ENCODE data around the gene TTC32. TPM values are rescaled to one million over a fixed set of nuclear protein-coding genes. Genes with fewer than 3 reads are reported as not detected.
"Not testable (repeated sequence)": the region's sequence is repeated elsewhere in the genome, so short reads cannot be mapped to it uniquely, and the experiment has no call there.

TTC32 gene
- total RNA-seq, 2 donors from 2014 or later = 19.5 to 62.7 TPM

GRCh38 chr2:19890104-19890503, 11.7 kb downstream of the TTC32 start:
- no peak for ATAC-seq (replicated peaks)
- peaks cover 12% of the 10 kb centered on the region for H3K36me3 Mint-ChIP-seq (ENCODE audit: low read depth)
- no peaks in the 10 kb centered on the region for H3K27me3 Mint-ChIP-seq
- peak overlapping the region; percentile 20 for H3K27ac Mint-ChIP-seq
- H3K4me1 Mint-ChIP-seq = peaks cover 23% of the 10 kb centered on the region
- H3K4me3 Mint-ChIP-seq = no peak overlapping the region
- no peaks in the 10 kb centered on the region for H3K9me3 Mint-ChIP-seq

- H3K27me3 Mint-ChIP-seq = no peaks in the 10 kb centered on the region
- no peak overlapping the region for H3K27ac Mint-ChIP-seq
- peaks cover 18% of the 10 kb centered on the region for H3K4me1 Mint-ChIP-seq
- peak; percentile 21 for ATAC-seq (replicated peaks)
- H3K36me3 Mint-ChIP-seq (ENCODE audit: low read depth) = peaks cover 12% of the 10 kb centered on the region
- H3K9me3 Mint-ChIP-seq = no peaks in the 10 kb centered on the region
- H3K4me3 Mint-ChIP-seq = no peak overlapping the region
Measured at GRCh38 chr2:19888831-19889230, 13.0 kb downstream of the TTC32 start.

GRCh38 chr2:19887510-19887909, 14.3 kb downstream of the TTC32 start:
- Mint-ChIP-seq H3K9me3 (no peaks in the 10 kb centered on the region), H3K27me3 (no peaks in the 10 kb centered on the region), H3K4me1 (peaks cover 18% of the 10 kb centered on the region), H3K27ac (no peak overlapping the region), H3K4me3 (no peak overlapping the region), H3K36me3 (ENCODE audit: low read depth) (peaks cover 6% of the 10 kb centered on the region)
- ATAC-seq (replicated peaks) = no peak

GRCh38 chr2:19886261-19886660, 15.5 kb downstream of the TTC32 start:
- H3K36me3 Mint-ChIP-seq (ENCODE audit: low read depth) = no peaks in the 10 kb centered on the region
- no peak overlapping the region for H3K4me3 Mint-ChIP-seq
- no peak overlapping the region for H3K27ac Mint-ChIP-seq
- ATAC-seq (replicated peaks) = no peak
- H3K27me3 Mint-ChIP-seq = no peaks in the 10 kb centered on the region
- peaks cover 12% of the 10 kb centered on the region for H3K4me1 Mint-ChIP-seq
- no peaks in the 10 kb centered on the region for H3K9me3 Mint-ChIP-seq

GRCh38 chr2:19885791-19886190, 16.0 kb downstream of the TTC32 start:
- H3K36me3 Mint-ChIP-seq (ENCODE audit: low read depth) = no peaks in the 10 kb centered on the region

GRCh38 chr2:19883971-19884720, 17.6 kb downstream of the TTC32 start:
- no peaks in the 10 kb centered on the region for H3K4me1 Mint-ChIP-seq
- ATAC-seq (replicated peaks) = no peak
- H3K9me3 Mint-ChIP-seq = no peaks in the 10 kb centered on the region
- H3K4me3 Mint-ChIP-seq = no peak overlapping the region
- no peaks in the 10 kb centered on the region for H3K36me3 Mint-ChIP-seq (ENCODE audit: low read depth)
- peak overlapping the region; percentile 73 for H3K27ac Mint-ChIP-seq
- H3K27me3 Mint-ChIP-seq = no peaks in the 10 kb centered on the region

More at GRCh38 chr2:19885791-19886190, 16.0 kb downstream of the TTC32 start:
- no peaks in the 10 kb centered on the region for H3K9me3 Mint-ChIP-seq
- no peaks in the 10 kb centered on the region for H3K27me3 Mint-ChIP-seq
- no peak overlapping the region for H3K4me3 Mint-ChIP-seq
- ATAC-seq (replicated peaks) = no peak
- H3K27ac Mint-ChIP-seq = no peak overlapping the region
- peaks cover 12% of the 10 kb centered on the region for H3K4me1 Mint-ChIP-seq

- Mint-ChIP-seq H3K4me3 (no peak overlapping the region), H3K27me3 (no peaks in the 10 kb centered on the region)
- no peak for ATAC-seq (replicated peaks)
Measured at GRCh38 chr2:19883486-19883885, 18.3 kb downstream of the TTC32 start.

GRCh38 chr2:19882286-19882685, 19.5 kb downstream of the TTC32 start:
- Mint-ChIP-seq H3K4me1 (no peaks in the 10 kb centered on the region), H3K4me3 (no peak overlapping the region), H3K27me3 (no peaks in the 10 kb centered on the region), H3K36me3 (ENCODE audit: low read depth) (no peaks in the 10 kb centered on the region), H3K9me3 (no peaks in the 10 kb centered on the region), H3K27ac (no peak overlapping the region)
- no peak for ATAC-seq (replicated peaks)

More at GRCh38 chr2:19883486-19883885, 18.3 kb downstream of the TTC32 start:
- H3K9me3 Mint-ChIP-seq = no peaks in the 10 kb centered on the region
- H3K36me3 Mint-ChIP-seq (ENCODE audit: low read depth) = no peaks in the 10 kb centered on the region
- peak overlapping the region; percentile 73 for H3K27ac Mint-ChIP-seq
- H3K4me1 Mint-ChIP-seq = no peaks in the 10 kb centered on the region

- Mint-ChIP-seq H3K4me1 (no peaks in the 10 kb centered on the region), H3K36me3 (ENCODE audit: low read depth) (no peaks in the 10 kb centered on the region), H3K9me3 (no peaks in the 10 kb centered on the region), H3K27ac (no peak overlapping the region), H3K27me3 (no peaks in the 10 kb centered on the region), H3K4me3 (no peak overlapping the region)
- no peak for ATAC-seq (replicated peaks)
Measured at GRCh38 chr2:19881908-19882265, 19.9 kb downstream of the TTC32 start.

GRCh38 chr2:19881221-19881907, 20.4 kb downstream of the TTC32 start:
- peak; percentile 40 for ATAC-seq (replicated peaks)
- H3K27me3 Mint-ChIP-seq = no peaks in the 10 kb centered on the region
- no peaks in the 10 kb centered on the region for H3K9me3 Mint-ChIP-seq
- no peak overlapping the region for H3K4me3 Mint-ChIP-seq
- H3K36me3 Mint-ChIP-seq (ENCODE audit: low read depth) = no peaks in the 10 kb centered on the region
- peak overlapping the region; percentile 7 for H3K27ac Mint-ChIP-seq
- H3K4me1 Mint-ChIP-seq = no peaks in the 10 kb centered on the region

GRCh38 chr2:19880191-19880590, 21.6 kb downstream of the TTC32 start:
- H3K4me3 Mint-ChIP-seq, H3K27ac Mint-ChIP-seq: not testable (repeated sequence)

GRCh38 chr2:19879120-19879519, 22.7 kb downstream of the TTC32 start:
- H3K9me3 Mint-ChIP-seq = no peaks in the 10 kb centered on the region
- no peaks in the 10 kb centered on the region for H3K27me3 Mint-ChIP-seq
- no peak overlapping the region for H3K4me3 Mint-ChIP-seq
- ATAC-seq (replicated peaks) = no peak
- H3K27ac Mint-ChIP-seq = no peak overlapping the region
- no peaks in the 10 kb centered on the region for H3K4me1 Mint-ChIP-seq
- H3K36me3 Mint-ChIP-seq (ENCODE audit: low read depth) = no peaks in the 10 kb centered on the region

More at GRCh38 chr2:19880191-19880590, 21.6 kb downstream of the TTC32 start:
- not testable (repeated sequence) for H3K27me3 Mint-ChIP-seq; ATAC-seq (replicated peaks); H3K4me1 Mint-ChIP-seq; H3K36me3 Mint-ChIP-seq (ENCODE audit: low read depth); H3K9me3 Mint-ChIP-seq

- Mint-ChIP-seq H3K27ac (no peak overlapping the region), H3K4me1 (no peaks in the 10 kb centered on the region), H3K36me3 (ENCODE audit: low read depth) (no peaks in the 10 kb centered on the region), H3K4me3 (no peak overlapping the region), H3K9me3 (no peaks in the 10 kb centered on the region), H3K27me3 (no peaks in the 10 kb centered on the region)
- no peak for ATAC-seq (replicated peaks)
Measured at GRCh38 chr2:19878268-19879046, 23.3 kb downstream of the TTC32 start.

- Mint-ChIP-seq H3K27ac (no peak overlapping the region), H3K27me3 (no peaks in the 10 kb centered on the region)
Measured at GRCh38 chr2:19876751-19877150, 25.0 kb downstream of the TTC32 start.

More at GRCh38 chr2:19876751-19877150, 25.0 kb downstream of the TTC32 start:
- ATAC-seq (replicated peaks) = no peak
- no peaks in the 10 kb centered on the region for H3K4me1 Mint-ChIP-seq
- H3K4me3 Mint-ChIP-seq = no peak overlapping the region
- no peaks in the 10 kb centered on the region for H3K9me3 Mint-ChIP-seq
- no peaks in the 10 kb centered on the region for H3K36me3 Mint-ChIP-seq (ENCODE audit: low read depth)

All from activated T-helper 17 cell treated with anti-CD3 and anti-CD28 coated beads, Interleukin-2, amount 50 U/mL, for 72 hours (primary cell).